Placental epithelial cell (primary cell): ENCODE data around the gene TMEM242. TPM values are rescaled to one million over a fixed set of nuclear protein-coding genes. Genes with fewer than 3 reads are reported as not detected.

ENCODE experiments used
- total RNA-seq: library from RNA; depleted of rRNA; stranded (reverse); fragments of >200 nt; gene quantifications from 2 replicates; pipeline ENCODE4 v1.2.3, GENCODE V29; 2012

The TMEM242 gene
- 3.6 and 5.5 TPM in 2 replicates for total RNA-seq

GRCh38 chr6:157323255-157323965 lies at the start of gene TMEM242:
TMEM242 (minus strand) TSS chr6:157323519; CDS start chr6:157323499, 20 bp downstream.

Other genes with a start within 250 kb of the TMEM242 start
- 11.4 and 14.1 TPM in 2 replicates for gene ZDHHC14, start 57.7 kb upstream of the TMEM242 start, total RNA-seq